GM23338 (cell line): Measurements from ENCODE around the gene HERC4. TPM values are rescaled to one million over a fixed set of nuclear protein-coding genes. Genes with fewer than 3 reads are reported as not detected.

Experiments
- ATAC-seq: fragments of 200-7000 bp; cut with Tn5 transposase; 3 replicates; pipeline ENCODE4 v1.9.1; 2020
- DNase-seq: peaks from one replicate; pipeline ENCODE4 v3.0.0-alpha.2; 2015; ENCODE audit warnings: low spot score
- H2AFZ ChIP-seq: fragments of 200-600 bp; sonication (generic); 2 replicates; pipeline ENCODE4 v1.8.0; 2016; ENCODE audit warnings: antibody characterized with exemption, mild to moderate bottlenecking, moderate library complexity
- H3F3A ChIP-seq: fragments of 200-600 bp; sonication (generic); replicated peaks from 2 replicates; pipeline ENCODE4 v1.8.0; 2017; ENCODE audit warnings: antibody characterized with exemption, mixed run types, low read depth
- H3K27ac ChIP-seq: fragments of 200-600 bp; sonication (generic); 2 replicates; pipeline ENCODE4 v1.6.1; 2016; ENCODE audit warnings: low read depth
- H3K27me3 ChIP-seq: fragments of 200-600 bp; sonication (generic); 2 replicates; pipeline ENCODE4 v1.8.0; 2016; ENCODE audit warnings: mild to moderate bottlenecking, mixed run types, moderate library complexity; ENCODE audit not compliant: insufficient read depth
- H3K36me3 ChIP-seq: fragments of 200-600 bp; sonication (generic); 2 replicates; pipeline ENCODE4 v1.8.0; 2016; ENCODE audit warnings: mild to moderate bottlenecking; ENCODE audit not compliant: insufficient read depth
- H3K4me1 ChIP-seq: fragments of 200-600 bp; sonication (generic); 2 replicates; pipeline ENCODE4 v1.8.0; 2016; ENCODE audit warnings: mild to moderate bottlenecking, moderate library complexity; ENCODE audit not compliant: insufficient read depth
- H3K4me2 ChIP-seq: fragments of 200-600 bp; sonication (generic); 2 replicates; pipeline ENCODE4 v1.7.1; 2017; ENCODE audit warnings: mixed run types
- H3K4me3 ChIP-seq: fragments of 200-600 bp; sonication (generic); 2 replicates; pipeline ENCODE4 v1.6.1; 2016; ENCODE audit warnings: mixed run types
- H3K79me2 ChIP-seq: fragments of 200-600 bp; sonication (generic); replicated peaks from 2 replicates; pipeline ENCODE4 v1.8.0; 2017; ENCODE audit warnings: mild to moderate bottlenecking; ENCODE audit not compliant: insufficient read depth
- H3K9me2 ChIP-seq: fragments of 200-600 bp; sonication (generic); 2 replicates; pipeline ENCODE4 v1.8.0; 2017; ENCODE audit not compliant: insufficient read depth
- H4K20me1 ChIP-seq: fragments of 200-600 bp; sonication (generic); replicated peaks from 2 replicates; pipeline ENCODE4 v1.8.0; 2017; ENCODE audit warnings: mild to moderate bottlenecking; ENCODE audit not compliant: insufficient read depth
- H3K27ac Mint-ChIP-seq: 2 replicates; pipeline ENCODE4 v1.8.0; 2020; ENCODE audit warnings: inconsistent platforms, mild to moderate bottlenecking, moderate library complexity, mixed read lengths
- H3K27me3 Mint-ChIP-seq: 3 replicates; pipeline ENCODE4 v1.8.0; 2022; ENCODE audit warnings: low read depth, mild to moderate bottlenecking, moderate library complexity, mixed read lengths, inconsistent platforms; ENCODE audit not compliant: insufficient read depth, poor library complexity
- H3K36me3 Mint-ChIP-seq: 3 replicates; pipeline ENCODE4 v1.8.0; 2021; ENCODE audit warnings: low read depth, mild to moderate bottlenecking, inconsistent platforms, moderate library complexity, mixed read lengths
- H3K4me1 Mint-ChIP-seq: 3 replicates; pipeline ENCODE4 v1.8.0; 2020; ENCODE audit warnings: mild to moderate bottlenecking, inconsistent platforms, mixed read lengths
- H3K4me3 Mint-ChIP-seq: 3 replicates; pipeline ENCODE4 v1.8.0; 2021; ENCODE audit warnings: moderate library complexity, mild to moderate bottlenecking, inconsistent platforms, mixed read lengths
- H3K9me3 Mint-ChIP-seq: 3 replicates; pipeline ENCODE4 v1.8.0; 2020; ENCODE audit warnings: moderate library complexity, mild to moderate bottlenecking, inconsistent platforms, mixed read lengths
- CREB1 ChIP-seq: fragments of 250-450 bp; sonication (Bioruptor Pico); IDR thresholded peaks from 2 replicates; pipeline ENCODE4 v1.5.0; 2020; ENCODE audit warnings: low read depth, mild to moderate bottlenecking, moderate library complexity
- EZH2 ChIP-seq: fragments of 200-600 bp; sonication (generic); IDR thresholded peaks from one replicate; pipeline ENCODE4 v1.8.0; 2017; ENCODE audit warnings: antibody characterized with exemption, mild to moderate bottlenecking, low read depth; ENCODE audit not compliant: unreplicated experiment
- JUNB ChIP-seq: IDR thresholded peaks from one replicate; pipeline ENCODE4 v1.6.1; 2016; ENCODE audit warnings: antibody characterized with exemption; ENCODE audit not compliant: unreplicated experiment
- NANOG ChIP-seq: IDR thresholded peaks from 2 replicates; pipeline ENCODE4 v1.6.1; 2016; ENCODE audit warnings: antibody characterized with exemption, borderline replicate concordance
- POLR2AphosphoS5 ChIP-seq: IDR thresholded peaks from 2 replicates; pipeline ENCODE4 v1.6.1; 2016; ENCODE audit warnings: antibody characterized with exemption, low read depth
- STAT1 ChIP-seq: IDR thresholded peaks from one replicate; pipeline ENCODE4 v1.6.1; 2016; ENCODE audit warnings: antibody characterized with exemption; ENCODE audit not compliant: unreplicated experiment
- ZNF114 ChIP-seq: fragments of 250-450 bp; sonication (Bioruptor Pico); IDR thresholded peaks from 2 replicates; pipeline ENCODE4 v1.5.0; 2020; ENCODE audit warnings: mild to moderate bottlenecking, moderate library complexity
- polyA plus RNA-seq: library from polyadenylated mRNA; unstranded; fragments of >200 nt; fragmentation: Nextera tagmentation; extraction: Ambion mirVana; gene quantifications from 2 replicates; pipeline ENCODE4 v1.2.1, GENCODE V29; 2016
- total RNA-seq: library from RNA; depleted of rRNA; stranded (reverse); fragments of >200 nt; shearing (Covaris generic); gene quantifications from 2 replicates; pipeline ENCODE4 v1.2.3, GENCODE V29; 2014
- TF ChIP-seq, protein P1 (sequence below): fragments of 250-450 bp; sonication (Bioruptor Pico); IDR thresholded peaks from 2 replicates; pipeline ENCODE4 v1.5.0; 2020; ENCODE audit warnings: mild to moderate bottlenecking, moderate library complexity
- TF ChIP-seq, protein P2 (sequence below), 2 experiments: fragments of 200-600 bp in 1 of 2; sonication (generic) in 1 of 2; conservative IDR thresholded peaks; 2 replicates each; pipeline versions ENCODE4 v1.5.1 to v1.6.1; 2016 to 2017; ENCODE audit warnings: antibody characterized with exemption in 2 of 2, low read depth in 2 of 2, mild to moderate bottlenecking in 2 of 2, moderate library complexity in 1 of 2
- TF ChIP-seq, protein P3 (sequence below): IDR thresholded peaks from one replicate; pipeline ENCODE4 v1.6.1; 2018; ENCODE audit warnings: antibody characterized with exemption; ENCODE audit not compliant: unreplicated experiment
- TF ChIP-seq, protein P4 (sequence below): IDR thresholded peaks from 2 replicates; pipeline ENCODE4 v1.6.1; 2016; ENCODE audit warnings: antibody characterized with exemption

The HERC4 gene
- total and polyA plus RNA-seq, 2 experiments from 2014 or later: 20.1 to 67.2 TPM

DNA sequence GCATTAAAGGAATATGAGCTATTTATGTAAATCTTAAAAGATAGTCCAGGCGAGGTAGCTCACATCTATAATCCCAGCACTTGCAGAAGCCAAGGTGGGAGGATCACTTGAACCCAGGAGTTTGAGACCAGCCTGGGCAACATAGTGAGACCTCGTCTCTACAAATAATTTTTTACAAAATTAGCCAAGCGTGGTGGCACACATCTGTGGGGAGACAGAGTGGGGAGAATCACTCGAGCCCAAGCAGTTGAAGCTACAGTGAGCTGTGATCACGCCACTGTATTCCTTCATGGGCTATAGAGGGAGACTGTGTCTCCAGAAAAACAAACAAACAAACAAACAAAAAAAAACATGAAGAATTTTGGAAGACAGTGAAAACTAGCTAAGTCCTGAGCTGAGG lies 28.4 kb downstream of the HERC4 start (continued):
- TF ChIP-seq, protein P1, sequence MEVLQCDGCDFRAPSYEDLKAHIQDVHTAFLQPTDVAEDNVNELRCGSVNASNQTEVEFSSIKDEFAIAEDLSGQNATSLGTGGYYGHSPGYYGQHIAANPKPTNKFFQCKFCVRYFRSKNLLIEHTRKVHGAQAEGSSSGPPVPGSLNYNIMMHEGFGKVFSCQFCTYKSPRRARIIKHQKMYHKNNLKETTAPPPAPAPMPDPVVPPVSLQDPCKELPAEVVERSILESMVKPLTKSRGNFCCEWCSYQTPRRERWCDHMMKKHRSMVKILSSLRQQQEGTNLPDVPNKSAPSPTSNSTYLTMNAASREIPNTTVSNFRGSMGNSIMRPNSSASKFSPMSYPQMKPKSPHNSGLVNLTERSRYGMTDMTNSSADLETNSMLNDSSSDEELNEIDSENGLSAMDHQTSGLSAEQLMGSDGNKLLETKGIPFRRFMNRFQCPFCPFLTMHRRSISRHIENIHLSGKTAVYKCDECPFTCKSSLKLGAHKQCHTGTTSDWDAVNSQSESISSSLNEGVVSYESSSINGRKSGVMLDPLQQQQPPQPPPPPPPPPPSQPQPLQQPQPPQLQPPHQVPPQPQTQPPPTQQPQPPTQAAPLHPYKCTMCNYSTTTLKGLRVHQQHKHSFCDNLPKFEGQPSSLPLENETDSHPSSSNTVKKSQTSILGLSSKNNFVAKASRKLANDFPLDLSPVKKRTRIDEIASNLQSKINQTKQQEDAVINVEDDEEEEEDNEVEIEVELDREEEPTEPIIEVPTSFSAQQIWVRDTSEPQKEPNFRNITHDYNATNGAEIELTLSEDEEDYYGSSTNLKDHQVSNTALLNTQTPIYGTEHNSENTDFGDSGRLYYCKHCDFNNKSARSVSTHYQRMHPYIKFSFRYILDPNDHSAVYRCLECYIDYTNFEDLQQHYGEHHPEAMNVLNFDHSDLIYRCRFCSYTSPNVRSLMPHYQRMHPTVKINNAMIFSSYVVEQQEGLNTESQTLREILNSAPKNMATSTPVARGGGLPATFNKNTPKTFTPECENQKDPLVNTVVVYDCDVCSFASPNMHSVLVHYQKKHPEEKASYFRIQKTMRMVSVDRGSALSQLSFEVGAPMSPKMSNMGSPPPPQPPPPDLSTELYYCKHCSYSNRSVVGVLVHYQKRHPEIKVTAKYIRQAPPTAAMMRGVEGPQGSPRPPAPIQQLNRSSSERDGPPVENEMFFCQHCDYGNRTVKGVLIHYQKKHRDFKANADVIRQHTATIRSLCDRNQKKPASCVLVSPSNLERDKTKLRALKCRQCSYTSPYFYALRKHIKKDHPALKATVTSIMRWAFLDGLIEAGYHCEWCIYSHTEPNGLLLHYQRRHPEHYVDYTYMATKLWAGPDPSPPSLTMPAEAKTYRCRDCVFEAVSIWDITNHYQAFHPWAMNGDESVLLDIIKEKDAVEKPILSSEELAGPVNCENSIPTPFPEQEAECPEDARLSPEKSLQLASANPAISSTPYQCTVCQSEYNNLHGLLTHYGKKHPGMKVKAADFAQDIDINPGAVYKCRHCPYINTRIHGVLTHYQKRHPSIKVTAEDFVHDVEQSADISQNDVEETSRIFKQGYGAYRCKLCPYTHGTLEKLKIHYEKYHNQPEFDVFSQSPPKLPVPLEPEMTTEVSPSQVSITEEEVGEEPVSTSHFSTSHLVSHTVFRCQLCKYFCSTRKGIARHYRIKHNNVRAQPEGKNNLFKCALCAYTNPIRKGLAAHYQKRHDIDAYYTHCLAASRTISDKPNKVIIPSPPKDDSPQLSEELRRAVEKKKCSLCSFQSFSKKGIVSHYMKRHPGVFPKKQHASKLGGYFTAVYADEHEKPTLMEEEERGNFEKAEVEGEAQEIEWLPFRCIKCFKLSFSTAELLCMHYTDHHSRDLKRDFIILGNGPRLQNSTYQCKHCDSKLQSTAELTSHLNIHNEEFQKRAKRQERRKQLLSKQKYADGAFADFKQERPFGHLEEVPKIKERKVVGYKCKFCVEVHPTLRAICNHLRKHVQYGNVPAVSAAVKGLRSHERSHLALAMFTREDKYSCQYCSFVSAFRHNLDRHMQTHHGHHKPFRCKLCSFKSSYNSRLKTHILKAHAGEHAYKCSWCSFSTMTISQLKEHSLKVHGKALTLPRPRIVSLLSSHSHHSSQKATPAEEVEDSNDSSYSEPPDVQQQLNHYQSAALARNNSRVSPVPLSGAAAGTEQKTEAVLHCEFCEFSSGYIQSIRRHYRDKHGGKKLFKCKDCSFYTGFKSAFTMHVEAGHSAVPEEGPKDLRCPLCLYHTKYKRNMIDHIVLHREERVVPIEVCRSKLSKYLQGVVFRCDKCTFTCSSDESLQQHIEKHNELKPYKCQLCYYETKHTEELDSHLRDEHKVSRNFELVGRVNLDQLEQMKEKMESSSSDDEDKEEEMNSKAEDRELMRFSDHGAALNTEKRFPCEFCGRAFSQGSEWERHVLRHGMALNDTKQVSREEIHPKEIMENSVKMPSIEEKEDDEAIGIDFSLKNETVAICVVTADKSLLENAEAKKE (CRISPR knock-in tag): no peak

DNA sequence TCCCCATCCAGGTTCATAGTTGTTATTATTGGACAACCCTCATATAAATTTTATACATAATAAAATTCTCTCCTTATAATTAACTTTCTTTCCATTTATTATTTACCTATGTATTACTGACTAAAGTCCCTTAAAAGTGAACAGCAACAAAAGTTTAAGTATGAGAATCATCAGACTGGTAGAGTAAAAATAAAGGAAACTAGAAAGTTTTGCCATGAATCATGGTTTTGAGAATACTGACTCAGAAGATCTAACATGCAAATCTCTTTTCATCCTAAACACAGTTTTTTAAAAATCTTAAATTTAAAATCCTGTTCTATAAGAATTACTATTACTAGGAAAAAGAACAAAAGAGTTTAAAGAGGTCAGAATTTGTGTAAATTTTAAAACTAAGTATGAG lies 32.1 kb downstream of the HERC4 start:
- Mint-ChIP-seq H3K4me3 (no peak overlapping the region), H3K36me3 (peaks cover 4% of the 10 kb centered on the region; the same call in 1 of the 3 replicates), H3K9me3 (no peaks in the 10 kb centered on the region; the same call in 2 of the 3 replicates), H3K27me3 (no peaks in the 10 kb centered on the region), H3K4me1 (peaks cover 10% of the 10 kb centered on the region), H3K27ac (no peak overlapping the region)
- 0 out of 2 replicates have a peak, but pooled peaks cover 5% of the 10 kb centered on the region for H4K20me1 ChIP-seq
- peaks cover 14% of the 10 kb centered on the region for H3K79me2 ChIP-seq
- H3K27me3 ChIP-seq: no peaks in the 10 kb centered on the region
- H2AFZ ChIP-seq: no peak overlapping the region
- H3K4me2 ChIP-seq: no peak overlapping the region
- H3K4me1 ChIP-seq: peaks cover 5% of the 10 kb centered on the region; the same call in 1 of the 2 replicates
- no peaks in the 10 kb centered on the region for H3F3A ChIP-seq
- DNase-seq: no peak
- no peak overlapping the region for H3K27ac ChIP-seq
- no peaks in the 10 kb centered on the region for H3K9me2 ChIP-seq
- H3K4me3 ChIP-seq: no peak overlapping the region
- no peak for ATAC-seq
- H3K36me3 ChIP-seq: 0 out of 2 replicates have a peak, but pooled peaks cover 3% of the 10 kb centered on the region
- TF ChIP-seq, protein P2, sequence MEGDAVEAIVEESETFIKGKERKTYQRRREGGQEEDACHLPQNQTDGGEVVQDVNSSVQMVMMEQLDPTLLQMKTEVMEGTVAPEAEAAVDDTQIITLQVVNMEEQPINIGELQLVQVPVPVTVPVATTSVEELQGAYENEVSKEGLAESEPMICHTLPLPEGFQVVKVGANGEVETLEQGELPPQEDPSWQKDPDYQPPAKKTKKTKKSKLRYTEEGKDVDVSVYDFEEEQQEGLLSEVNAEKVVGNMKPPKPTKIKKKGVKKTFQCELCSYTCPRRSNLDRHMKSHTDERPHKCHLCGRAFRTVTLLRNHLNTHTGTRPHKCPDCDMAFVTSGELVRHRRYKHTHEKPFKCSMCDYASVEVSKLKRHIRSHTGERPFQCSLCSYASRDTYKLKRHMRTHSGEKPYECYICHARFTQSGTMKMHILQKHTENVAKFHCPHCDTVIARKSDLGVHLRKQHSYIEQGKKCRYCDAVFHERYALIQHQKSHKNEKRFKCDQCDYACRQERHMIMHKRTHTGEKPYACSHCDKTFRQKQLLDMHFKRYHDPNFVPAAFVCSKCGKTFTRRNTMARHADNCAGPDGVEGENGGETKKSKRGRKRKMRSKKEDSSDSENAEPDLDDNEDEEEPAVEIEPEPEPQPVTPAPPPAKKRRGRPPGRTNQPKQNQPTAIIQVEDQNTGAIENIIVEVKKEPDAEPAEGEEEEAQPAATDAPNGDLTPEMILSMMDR (conservative IDR thresholded peaks at IDR 0.05; ENCODE audit: low read depth in 2 of 2): no peak
- TF ChIP-seq CREB1 (CRISPR knock-in tag): no peak
- TF ChIP-seq, protein P3, sequence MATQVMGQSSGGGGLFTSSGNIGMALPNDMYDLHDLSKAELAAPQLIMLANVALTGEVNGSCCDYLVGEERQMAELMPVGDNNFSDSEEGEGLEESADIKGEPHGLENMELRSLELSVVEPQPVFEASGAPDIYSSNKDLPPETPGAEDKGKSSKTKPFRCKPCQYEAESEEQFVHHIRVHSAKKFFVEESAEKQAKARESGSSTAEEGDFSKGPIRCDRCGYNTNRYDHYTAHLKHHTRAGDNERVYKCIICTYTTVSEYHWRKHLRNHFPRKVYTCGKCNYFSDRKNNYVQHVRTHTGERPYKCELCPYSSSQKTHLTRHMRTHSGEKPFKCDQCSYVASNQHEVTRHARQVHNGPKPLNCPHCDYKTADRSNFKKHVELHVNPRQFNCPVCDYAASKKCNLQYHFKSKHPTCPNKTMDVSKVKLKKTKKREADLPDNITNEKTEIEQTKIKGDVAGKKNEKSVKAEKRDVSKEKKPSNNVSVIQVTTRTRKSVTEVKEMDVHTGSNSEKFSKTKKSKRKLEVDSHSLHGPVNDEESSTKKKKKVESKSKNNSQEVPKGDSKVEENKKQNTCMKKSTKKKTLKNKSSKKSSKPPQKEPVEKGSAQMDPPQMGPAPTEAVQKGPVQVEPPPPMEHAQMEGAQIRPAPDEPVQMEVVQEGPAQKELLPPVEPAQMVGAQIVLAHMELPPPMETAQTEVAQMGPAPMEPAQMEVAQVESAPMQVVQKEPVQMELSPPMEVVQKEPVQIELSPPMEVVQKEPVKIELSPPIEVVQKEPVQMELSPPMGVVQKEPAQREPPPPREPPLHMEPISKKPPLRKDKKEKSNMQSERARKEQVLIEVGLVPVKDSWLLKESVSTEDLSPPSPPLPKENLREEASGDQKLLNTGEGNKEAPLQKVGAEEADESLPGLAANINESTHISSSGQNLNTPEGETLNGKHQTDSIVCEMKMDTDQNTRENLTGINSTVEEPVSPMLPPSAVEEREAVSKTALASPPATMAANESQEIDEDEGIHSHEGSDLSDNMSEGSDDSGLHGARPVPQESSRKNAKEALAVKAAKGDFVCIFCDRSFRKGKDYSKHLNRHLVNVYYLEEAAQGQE: no peak
- no peak for TF ChIP-seq ZNF114 (CRISPR knock-in tag)
- no peak for TF ChIP-seq JUNB
- TF ChIP-seq STAT1: no peak
- TF ChIP-seq, protein P4, sequence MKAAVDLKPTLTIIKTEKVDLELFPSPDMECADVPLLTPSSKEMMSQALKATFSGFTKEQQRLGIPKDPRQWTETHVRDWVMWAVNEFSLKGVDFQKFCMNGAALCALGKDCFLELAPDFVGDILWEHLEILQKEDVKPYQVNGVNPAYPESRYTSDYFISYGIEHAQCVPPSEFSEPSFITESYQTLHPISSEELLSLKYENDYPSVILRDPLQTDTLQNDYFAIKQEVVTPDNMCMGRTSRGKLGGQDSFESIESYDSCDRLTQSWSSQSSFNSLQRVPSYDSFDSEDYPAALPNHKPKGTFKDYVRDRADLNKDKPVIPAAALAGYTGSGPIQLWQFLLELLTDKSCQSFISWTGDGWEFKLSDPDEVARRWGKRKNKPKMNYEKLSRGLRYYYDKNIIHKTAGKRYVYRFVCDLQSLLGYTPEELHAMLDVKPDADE: no peak
- no peak for TF ChIP-seq NANOG
- TF ChIP-seq POLR2AphosphoS5: no peak
- TF ChIP-seq EZH2: no peak
